ENCODE data around the gene FOXP1.

Gene FOXP1

GRCh38 chr3:70919661-70920060, 663.9 kb downstream of the FOXP1 start:
- DNase-seq (ENCODE audit: low read depth), result no peak
- no peak for TF ChIP-seq CTCF (IDR thresholded peaks at IDR 0.05; ENCODE audit: low read depth, low read length, missing control alignments)
- no peak overlapping the region for H3K4me3 ChIP-seq (ENCODE audit: low read depth, low read length)

GRCh38 chr3:70919091-70919490, 664.4 kb downstream of the FOXP1 start:
- DNase-seq (ENCODE audit: low read depth), result no peak
- no peak overlapping the region for H3K4me3 ChIP-seq (ENCODE audit: low read depth, low read length)
- no peak for TF ChIP-seq CTCF (IDR thresholded peaks at IDR 0.05; ENCODE audit: low read depth, low read length, missing control alignments)

- no peak for TF ChIP-seq CTCF (IDR thresholded peaks at IDR 0.05; ENCODE audit: low read depth, low read length, missing control alignments)
- no peak for DNase-seq (ENCODE audit: low read depth)
- H3K4me3 ChIP-seq (ENCODE audit: low read depth, low read length), result no peak overlapping the region
These were observed 667.0 kb downstream of the FOXP1 start for GRCh38 chr3:70916375-70917055.

- no peak for DNase-seq (ENCODE audit: low read depth)
- no peak for TF ChIP-seq CTCF (IDR thresholded peaks at IDR 0.05; ENCODE audit: low read depth, low read length, missing control alignments)
- no peak overlapping the region for H3K4me3 ChIP-seq (ENCODE audit: low read depth, low read length)
These were observed 668.7 kb downstream of the FOXP1 start for GRCh38 chr3:70914862-70915261.

- no peak for DNase-seq (ENCODE audit: low read depth)
- H3K4me3 ChIP-seq (ENCODE audit: low read depth, low read length), result no peak overlapping the region
- no peak for TF ChIP-seq CTCF (IDR thresholded peaks at IDR 0.05; ENCODE audit: low read depth, low read length, missing control alignments)
These were observed 671.8 kb downstream of the FOXP1 start for GRCh38 chr3:70911719-70912118.

- DNase-seq (ENCODE audit: low read depth), result no peak
- no peak for TF ChIP-seq CTCF (IDR thresholded peaks at IDR 0.05; ENCODE audit: low read depth, low read length, missing control alignments)
- H3K4me3 ChIP-seq (ENCODE audit: low read depth, low read length), result no peak overlapping the region
These were observed 678.0 kb downstream of the FOXP1 start for GRCh38 chr3:70905491-70905890.

Measured in GM12864 (cell line).